HCT116 (cell line): ENCODE data around the gene TESPA1. TPM values are rescaled to one million over a fixed set of nuclear protein-coding genes. Genes with fewer than 3 reads are reported as not detected.

Experiments used
- ATAC-seq: fragments of 200-7000 bp; cut with Tn5 transposase; 2 replicates; pipeline ENCODE4 v1.9.1; 2020; ENCODE audit warnings: mild to moderate bottlenecking, moderate library complexity
- BruUV-seq: library from RNA; stranded (reverse); fragments of 400-500 nt; replicated peaks from 2 replicates; lab custom pipeline; 2021; lab: Mats Ljungman, UMichigan
- CTCF ChIA-PET: fragments of 300-600 bp; sonication (Branson Sonifier 250); formaldehyde crosslinking; loops from one replicate; lab custom pipeline; 2021; ENCODE audit warnings: antibody characterized with exemption; lab: Charles Lee
- POLR2A ChIA-PET: fragments of 300-600, 350-600 bp; sonication (Branson Sonifier 250); formaldehyde crosslinking; loops from one replicate; lab custom pipeline; 2021; ENCODE audit warnings: antibody characterized with exemption; lab: Charles Lee
- RAD21 ChIA-PET, 2 experiments: fragments of 300-600 bp; sonication (Branson Sonifier 250); formaldehyde crosslinking; loops; one replicate each; lab custom pipeline; 2023; ENCODE audit warnings: low total read pairs in 2 of 2; ENCODE audit not compliant: uncharacterized antibody in 2 of 2, unreplicated experiment in 2 of 2, low non-redundant PET in 1 of 2; lab: Charles Lee
- DNase-seq: peaks from one replicate; pipeline ENCODE4 v3.0.0-alpha.2; 2010; ENCODE audit warnings: low read depth, low spot score
- H2AFZ ChIP-seq: fragments of 200-600 bp; shearing (Covaris generic), sonication (generic); 2 replicates; pipeline ENCODE4 v1.6.1; 2017; ENCODE audit warnings: low read depth, mixed run types, mixed read lengths, antibody characterized with exemption, low read length; ENCODE audit not compliant: poor library complexity, severe bottlenecking
- H3K27ac ChIP-seq: 2 replicates; pipeline ENCODE4 v1.5.1; 2012; ENCODE audit warnings: low read depth, low read length
- H3K27me3 ChIP-seq: fragments of 200-600 bp; sonication (generic); 2 replicates; pipeline ENCODE4 v1.6.1; 2016; ENCODE audit warnings: mixed run types, low read length, mixed read lengths; ENCODE audit not compliant: insufficient read depth
- H3K36me3 ChIP-seq, 2 experiments: fragments of 200-500 bp in 1 of 2; fragments of 200-600 bp in 1 of 2; sonication (Bioruptor generic) in 1 of 2; sonication (generic) in 1 of 2; 2 replicates each; pipeline versions ENCODE4 v1.5.1 to v1.6.1; 2014 to 2016; ENCODE audit warnings: low read length in 2 of 2, inconsistent platforms in 1 of 2, mixed read lengths in 1 of 2, mixed run types in 1 of 2; ENCODE audit not compliant: insufficient read depth in 2 of 2, control insufficient read depth in 1 of 2
- H3K4me1 ChIP-seq, 2 experiments: fragments of 200-600 bp in 1 of 2; sonication (generic) in 1 of 2; 2 replicates each; pipeline versions ENCODE4 v1.5.1 to v1.6.1; 2012 to 2017; ENCODE audit warnings: low read length in 2 of 2, inconsistent platforms in 1 of 2, mild to moderate bottlenecking in 1 of 2, mixed read lengths in 1 of 2, mixed run types in 1 of 2, moderate library complexity in 1 of 2; ENCODE audit not compliant: insufficient read depth in 2 of 2, control insufficient read depth in 1 of 2
- H3K4me2 ChIP-seq: fragments of 200-600 bp; sonication (generic); 2 replicates; pipeline ENCODE4 v1.6.1; 2017; ENCODE audit warnings: mixed run types, low read length, mixed read lengths
- H3K4me3 ChIP-seq, 2 experiments: fragments of 200-600 bp in 1 of 2; sonication (generic) in 1 of 2; replicated peaks in 1 of 2; 2 replicates each; pipeline ENCODE4 v1.5.1; 2011 to 2016; ENCODE audit warnings: low read length in 2 of 2, control low read depth in 1 of 2, low read depth in 1 of 2, mild to moderate bottlenecking in 1 of 2, mixed read lengths in 1 of 2, mixed run types in 1 of 2
- H3K79me2 ChIP-seq: fragments of 200-600 bp; sonication (generic); 2 replicates; pipeline ENCODE4 v1.6.1; 2017; ENCODE audit warnings: mild to moderate bottlenecking, mixed run types, low read length, moderate library complexity, mixed read lengths; ENCODE audit not compliant: insufficient read depth
- H3K9ac ChIP-seq: fragments of 200-600 bp; sonication (generic); 2 replicates; pipeline ENCODE4 v1.6.1; 2016; ENCODE audit warnings: low read length, mixed read lengths
- H3K9me2 ChIP-seq: fragments of 200-600 bp; sonication (generic), shearing (Covaris generic); 2 replicates; pipeline ENCODE4 v1.6.1; 2017; ENCODE audit warnings: mixed run types, mild to moderate bottlenecking, moderate library complexity; ENCODE audit not compliant: insufficient read depth
- H3K9me3 ChIP-seq, 2 experiments: fragments of 200-500 bp in 1 of 2; fragments of 200-600 bp in 1 of 2; sonication (Bioruptor generic) in 1 of 2; sonication (generic) in 1 of 2; 2 replicates each; pipeline ENCODE4 v1.6.1; 2014 to 2017; ENCODE audit warnings: low read length in 2 of 2, mixed read lengths in 2 of 2, inconsistent platforms in 1 of 2, low read depth in 1 of 2, mild to moderate bottlenecking in 1 of 2, mixed run types in 1 of 2, moderate library complexity in 1 of 2; ENCODE audit not compliant: control insufficient read depth in 1 of 2, insufficient read depth in 1 of 2
- H4K20me1 ChIP-seq: fragments of 200-600 bp; sonication (generic), shearing (Covaris generic); 2 replicates; pipeline ENCODE4 v1.6.1; 2017; ENCODE audit warnings: mixed run types, mild to moderate bottlenecking, moderate library complexity; ENCODE audit not compliant: insufficient read depth
- POLR2AphosphoS5 ChIP-seq: IDR thresholded peaks from 2 replicates; pipeline ENCODE4 v1.6.1; 2011; ENCODE audit warnings: mild to moderate bottlenecking, low read depth, low read length, moderate library complexity
- intact Hi-C: fragments of 100-400 bp; cut with micrococcal nuclease; formaldehyde crosslinking; loops from 2 replicates; pipeline ENCODE4 v1.10.0; 2022
- total RNA-seq: library from RNA; stranded (reverse); gene quantifications from one replicate; pipeline ENCODE4 v1.2.1, GENCODE V29; 2021; ENCODE audit not compliant: unreplicated experiment

The TESPA1 gene
- total RNA-seq, 1 experiment from 2014 or later = 0.27 TPM

DNA sequence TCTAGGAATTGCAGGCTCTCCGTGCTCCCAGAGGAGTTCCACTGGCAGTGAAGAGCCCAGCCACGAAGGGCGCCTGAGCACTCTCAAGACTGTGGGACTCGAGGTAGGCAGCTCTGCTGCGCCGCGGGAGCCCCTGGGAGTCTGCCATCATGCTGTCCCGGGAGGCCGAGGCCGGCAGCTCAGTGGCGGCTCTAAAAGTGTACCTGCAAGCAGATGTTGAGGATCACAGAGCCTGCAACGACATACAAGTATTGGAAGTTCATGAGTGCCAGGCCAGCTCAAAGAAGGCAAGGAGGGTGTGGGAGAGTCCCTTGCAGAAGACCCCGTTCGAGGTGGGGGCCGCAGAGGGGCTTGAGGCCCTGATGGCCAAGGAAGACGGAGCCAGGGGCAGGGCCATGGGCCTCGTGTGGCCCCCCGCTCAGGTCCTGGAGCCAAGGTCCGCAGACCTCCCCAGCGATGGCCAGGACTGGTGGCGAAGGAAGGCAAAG lies 67.5 kb downstream of the TESPA1 start:
- no peak for ATAC-seq
- CTCF ChIA-PET = interaction anchor here (1.1 kb wide), 1 partner anchor 157 kb away, joined by 3 read pairs; no protein-coding TSS in a partner anchor

More for the DNA sequence above, 67.5 kb downstream of the TESPA1 start:
- Histone ChIP-seq H3K4me1 (no peaks in the 10 kb centered on the region), H2AFZ (no peak overlapping the region), H3K4me3 (no peak overlapping the region), H3K79me2 (no peaks in the 10 kb centered on the region), H3K9me3 (no peaks in the 10 kb centered on the region), H3K27me3 (peaks cover 15% of the 10 kb centered on the region; the same call in 1 of the 2 replicates), H3K4me2 (no peak overlapping the region), H3K27ac (no peak overlapping the region), H4K20me1 (no peaks in the 10 kb centered on the region), H3K9ac (no peak overlapping the region), H3K36me3 (no peaks in the 10 kb centered on the region), H3K9me2 (no peaks in the 10 kb centered on the region)
- no peak for DNase-seq
- ChIA-PET POLR2A (no interaction called here), RAD21 (no interaction called here)
- no TSS peak for BruUV-seq
- TF ChIP-seq POLR2AphosphoS5 = no peak
- intact Hi-C loops = no loop called here

Other genes starting within 250 kb of the TESPA1 start
- not detected for gene MUCL1, start 130.2 kb downstream of the TESPA1 start, total RNA-seq
- gene NEUROD4, start 35.2 kb upstream of the TESPA1 start, total RNA-seq = not detected
- gene OR9K2, start 141.6 kb upstream of the TESPA1 start, total RNA-seq = not detected
- not detected for gene OR10A7, start 236.3 kb upstream of the TESPA1 start, total RNA-seq